ENCODE data around the gene FAF1.
"Not testable (repeated sequence)": the region's sequence is repeated elsewhere in the genome, so short reads cannot be mapped to it uniquely, and the experiment has no call there.

Gene FAF1

DNA sequence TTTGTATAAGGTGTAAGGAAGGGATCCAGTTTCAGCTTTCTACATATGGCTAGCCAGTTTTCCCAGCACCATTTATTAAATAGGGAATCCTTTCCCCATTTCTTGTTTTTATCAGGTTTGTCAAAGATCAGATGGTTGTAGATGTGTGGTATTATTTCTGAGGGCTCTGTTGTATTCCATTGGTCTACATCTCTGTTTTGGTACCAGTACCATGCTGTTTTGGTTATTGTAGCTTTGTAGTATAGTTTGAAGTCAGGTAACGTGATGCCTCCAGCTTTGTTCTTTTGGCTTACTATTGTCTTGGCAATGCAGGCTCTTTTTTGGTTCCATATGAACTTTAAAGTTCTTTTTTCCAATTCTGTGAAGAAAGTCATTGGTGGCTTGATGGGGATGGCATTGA is 54.0 kb downstream of the FAF1 start:
- not testable (repeated sequence) for H3K27me3 ChIP-seq (ENCODE audit: control insufficient read depth, insufficient read depth, low read length); H3K4me1 ChIP-seq (ENCODE audit: control insufficient read depth, insufficient read depth, low read length); H3K27ac ChIP-seq (ENCODE audit: low read depth, low read length); H3K9me3 ChIP-seq (ENCODE audit: control insufficient read depth, insufficient read depth, low read length); H3K36me3 ChIP-seq (ENCODE audit: control insufficient read depth, insufficient read depth, low read length); H3K4me3 ChIP-seq (ENCODE audit: low read depth, low read length); H3K9ac ChIP-seq (ENCODE audit: low read depth, low read length)

DNA sequence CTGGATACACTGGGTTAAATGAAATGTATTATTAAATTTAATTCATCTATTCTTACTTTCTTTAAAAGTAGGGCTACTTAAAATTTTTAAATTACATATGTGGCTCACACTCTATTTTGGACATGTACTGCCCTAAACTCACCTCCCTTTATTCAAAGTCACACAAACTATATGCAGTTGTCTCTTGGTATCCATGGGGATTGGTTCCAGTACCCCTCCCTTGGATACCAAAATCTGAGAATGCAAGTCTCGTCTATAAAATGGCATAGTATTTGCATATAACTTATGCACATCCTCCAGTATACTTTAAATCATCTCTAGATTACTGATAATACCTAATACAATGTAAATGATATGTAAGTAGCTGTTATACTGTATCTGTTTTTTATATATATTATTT is 57.6 kb downstream of the FAF1 start:
- H3K36me3 ChIP-seq (ENCODE audit: control insufficient read depth, insufficient read depth, low read length), result no peaks in the 10 kb centered on the region
- H3K9ac ChIP-seq (ENCODE audit: low read depth, low read length), result no peak overlapping the region
- H3K27me3 ChIP-seq (ENCODE audit: control insufficient read depth, insufficient read depth, low read length), result no peaks in the 10 kb centered on the region
- no peaks in the 10 kb centered on the region for H3K4me1 ChIP-seq (ENCODE audit: control insufficient read depth, insufficient read depth, low read length)
- no peak overlapping the region for H3K4me3 ChIP-seq (ENCODE audit: low read depth, low read length)
- no peak overlapping the region for H3K27ac ChIP-seq (ENCODE audit: low read depth, low read length)
- no peaks in the 10 kb centered on the region for H3K9me3 ChIP-seq (ENCODE audit: control insufficient read depth, insufficient read depth, low read length)

DNA sequence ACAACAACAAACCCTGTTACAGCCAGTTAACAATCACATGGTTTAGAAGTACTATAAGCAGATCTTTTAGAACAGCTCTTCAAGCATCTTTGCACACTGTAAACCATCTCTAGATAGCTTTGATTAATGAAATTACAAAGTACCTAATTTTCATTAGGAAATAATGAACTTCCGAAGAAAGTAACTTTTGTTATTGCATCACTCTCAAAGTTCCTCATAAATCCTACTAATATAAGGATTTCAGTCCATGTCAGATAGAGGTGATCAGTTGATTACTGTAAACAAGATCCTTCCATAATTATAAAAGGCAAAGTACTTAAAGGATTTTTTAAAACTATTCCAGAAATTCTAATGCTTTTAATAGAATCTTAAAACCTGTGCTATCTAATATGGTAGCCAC is 58.2 kb downstream of the FAF1 start:
- no peak overlapping the region for H3K9ac ChIP-seq (ENCODE audit: low read depth, low read length)
- no peaks in the 10 kb centered on the region for H3K4me1 ChIP-seq (ENCODE audit: control insufficient read depth, insufficient read depth, low read length)
- H3K4me3 ChIP-seq (ENCODE audit: low read depth, low read length), result no peak overlapping the region

DNA sequence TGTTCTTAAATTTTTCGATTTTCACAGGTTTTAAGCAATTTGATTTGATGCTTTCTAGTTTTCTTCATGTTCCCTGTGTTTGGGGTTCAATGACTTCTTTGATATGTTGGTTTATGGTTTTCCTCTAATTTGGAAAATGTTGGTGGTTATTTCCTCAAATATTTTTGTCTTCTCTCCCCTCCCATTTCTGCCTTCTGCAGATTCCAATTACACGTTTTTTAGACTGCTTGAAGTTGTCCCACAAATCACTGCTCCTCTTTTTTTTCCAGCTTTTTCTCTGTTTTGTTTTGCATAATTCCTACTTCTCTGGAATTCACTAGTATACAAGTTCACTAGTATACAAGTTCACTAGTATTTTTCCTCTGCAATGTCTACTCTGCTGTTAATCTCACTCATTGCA is 61.3 kb downstream of the FAF1 start:
- Histone ChIP-seq H3K4me3 (ENCODE audit: low read depth, low read length) (no peak overlapping the region), H3K36me3 (ENCODE audit: control insufficient read depth, insufficient read depth, low read length) (no peaks in the 10 kb centered on the region), H3K9me3 (ENCODE audit: control insufficient read depth, insufficient read depth, low read length) (no peaks in the 10 kb centered on the region; the same call in 1 of the 2 replicates), H3K9ac (ENCODE audit: low read depth, low read length) (no peak overlapping the region), H3K4me1 (ENCODE audit: control insufficient read depth, insufficient read depth, low read length) (no peaks in the 10 kb centered on the region), H3K27me3 (ENCODE audit: control insufficient read depth, insufficient read depth, low read length) (no peaks in the 10 kb centered on the region), H3K27ac (ENCODE audit: low read depth, low read length) (no peak overlapping the region)

More for the DNA sequence above, 58.2 kb downstream of the FAF1 start:
- no peaks in the 10 kb centered on the region for H3K27me3 ChIP-seq (ENCODE audit: control insufficient read depth, insufficient read depth, low read length)
- H3K9me3 ChIP-seq (ENCODE audit: control insufficient read depth, insufficient read depth, low read length), result no peaks in the 10 kb centered on the region
- no peaks in the 10 kb centered on the region for H3K36me3 ChIP-seq (ENCODE audit: control insufficient read depth, insufficient read depth, low read length)
- no peak overlapping the region for H3K27ac ChIP-seq (ENCODE audit: low read depth, low read length)

DNA sequence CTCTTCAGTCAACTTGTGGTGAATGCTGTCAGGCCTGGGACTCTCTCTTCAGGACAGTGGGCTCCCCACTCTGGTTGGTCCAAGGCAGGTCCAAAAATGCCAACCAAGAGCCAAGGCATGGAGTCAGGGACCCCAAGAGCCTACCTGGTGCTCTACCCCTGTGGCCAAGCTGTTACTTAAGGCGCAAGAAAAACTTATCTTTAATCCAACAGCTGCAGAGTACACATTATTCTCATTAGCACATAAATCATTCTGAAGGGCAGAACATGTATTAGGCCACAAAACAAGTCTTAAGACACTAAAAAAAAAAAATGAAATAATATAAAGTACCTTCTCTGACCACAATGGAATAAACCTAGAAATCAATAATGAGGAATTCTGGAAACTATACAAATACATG is 65.7 kb downstream of the FAF1 start:
- Histone ChIP-seq H3K27ac (ENCODE audit: low read depth, low read length) (no peak overlapping the region), H3K27me3 (ENCODE audit: control insufficient read depth, insufficient read depth, low read length) (no peaks in the 10 kb centered on the region), H3K4me3 (ENCODE audit: low read depth, low read length) (no peak overlapping the region), H3K36me3 (ENCODE audit: control insufficient read depth, insufficient read depth, low read length) (no peaks in the 10 kb centered on the region), H3K9me3 (ENCODE audit: control insufficient read depth, insufficient read depth, low read length) (peaks cover 18% of the 10 kb centered on the region), H3K4me1 (ENCODE audit: control insufficient read depth, insufficient read depth, low read length) (no peaks in the 10 kb centered on the region), H3K9ac (ENCODE audit: low read depth, low read length) (no peak overlapping the region)

DNA sequence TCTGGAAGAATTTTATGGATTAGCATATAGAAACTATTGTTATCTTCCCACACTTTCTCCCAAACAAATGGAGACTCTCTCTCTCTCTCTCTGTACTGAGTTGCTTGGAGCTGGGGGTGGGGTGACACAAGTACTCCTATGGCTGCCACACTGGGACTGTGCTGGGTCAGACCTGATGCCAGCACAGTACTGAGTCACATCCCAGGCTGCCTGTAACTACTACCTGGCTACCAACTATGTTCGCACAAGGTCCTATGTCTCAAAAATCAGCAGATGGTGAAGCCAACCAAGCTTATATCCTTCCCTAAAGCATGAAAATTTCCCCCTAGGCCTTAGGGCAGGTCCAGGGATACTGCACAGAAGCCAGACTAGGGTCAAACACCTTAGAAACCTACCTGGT is 66.6 kb downstream of the FAF1 start:
- H3K36me3 ChIP-seq (ENCODE audit: control insufficient read depth, insufficient read depth, low read length), result no peaks in the 10 kb centered on the region
- no peak overlapping the region for H3K4me3 ChIP-seq (ENCODE audit: low read depth, low read length)
- H3K9me3 ChIP-seq (ENCODE audit: control insufficient read depth, insufficient read depth, low read length), result peaks cover 18% of the 10 kb centered on the region
- no peaks in the 10 kb centered on the region for H3K4me1 ChIP-seq (ENCODE audit: control insufficient read depth, insufficient read depth, low read length)
- H3K27me3 ChIP-seq (ENCODE audit: control insufficient read depth, insufficient read depth, low read length), result no peaks in the 10 kb centered on the region
- H3K9ac ChIP-seq (ENCODE audit: low read depth, low read length), result no peak overlapping the region
- H3K27ac ChIP-seq (ENCODE audit: low read depth, low read length), result no peak overlapping the region

DNA sequence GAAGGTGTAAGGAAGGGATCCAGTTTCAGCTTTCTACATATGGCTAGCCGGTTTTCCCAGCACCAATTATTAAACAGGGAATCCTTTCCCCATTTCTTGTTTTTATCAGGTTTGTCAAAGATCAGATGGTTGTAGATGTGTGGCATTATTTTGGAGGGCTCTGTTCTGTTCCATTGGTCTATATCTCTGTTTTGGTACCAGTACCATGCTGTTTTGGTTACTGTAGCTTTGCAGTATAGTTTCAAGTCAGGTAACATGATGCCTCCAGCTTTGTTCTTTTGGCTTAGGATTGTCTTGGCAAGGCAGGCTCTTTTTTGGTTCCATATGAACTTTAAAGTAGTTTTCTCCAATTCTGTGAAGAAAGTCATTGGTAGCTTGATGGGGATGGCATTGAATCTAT is 72.5 kb downstream of the FAF1 start:
- H3K9ac ChIP-seq (ENCODE audit: low read depth, low read length); H3K9me3 ChIP-seq (ENCODE audit: control insufficient read depth, insufficient read depth, low read length); H3K36me3 ChIP-seq (ENCODE audit: control insufficient read depth, insufficient read depth, low read length); H3K27me3 ChIP-seq (ENCODE audit: control insufficient read depth, insufficient read depth, low read length); H3K4me1 ChIP-seq (ENCODE audit: control insufficient read depth, insufficient read depth, low read length); H3K27ac ChIP-seq (ENCODE audit: low read depth, low read length); H3K4me3 ChIP-seq (ENCODE audit: low read depth, low read length): not testable (repeated sequence)

DNA sequence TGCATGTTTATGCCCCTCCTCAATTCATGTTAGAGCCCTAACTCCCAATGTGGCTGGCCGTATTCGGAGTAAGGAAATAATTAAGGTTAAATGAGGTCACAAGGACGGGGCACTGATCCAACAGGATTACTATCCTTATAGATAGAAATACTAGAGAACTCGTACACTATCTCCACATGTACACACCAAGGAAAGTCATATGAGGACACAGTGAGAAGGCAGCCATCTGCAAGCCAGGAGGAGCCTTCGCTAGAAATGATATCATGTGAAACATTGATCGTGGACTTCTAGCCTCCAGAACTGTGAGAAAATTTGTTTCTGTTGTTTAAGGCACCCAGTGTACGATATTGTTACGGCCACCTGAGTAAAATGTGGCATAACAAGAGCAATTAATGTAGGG is 79.7 kb downstream of the FAF1 start:
- H3K9ac ChIP-seq (ENCODE audit: low read depth, low read length), result no peak overlapping the region
- no peaks in the 10 kb centered on the region for H3K36me3 ChIP-seq (ENCODE audit: control insufficient read depth, insufficient read depth, low read length)
- no peaks in the 10 kb centered on the region for H3K27me3 ChIP-seq (ENCODE audit: control insufficient read depth, insufficient read depth, low read length)
- H3K4me1 ChIP-seq (ENCODE audit: control insufficient read depth, insufficient read depth, low read length), result no peaks in the 10 kb centered on the region
- H3K4me3 ChIP-seq (ENCODE audit: low read depth, low read length), result no peak overlapping the region
- no peaks in the 10 kb centered on the region for H3K9me3 ChIP-seq (ENCODE audit: control insufficient read depth, insufficient read depth, low read length)
- H3K27ac ChIP-seq (ENCODE audit: low read depth, low read length), result no peak overlapping the region

DNA sequence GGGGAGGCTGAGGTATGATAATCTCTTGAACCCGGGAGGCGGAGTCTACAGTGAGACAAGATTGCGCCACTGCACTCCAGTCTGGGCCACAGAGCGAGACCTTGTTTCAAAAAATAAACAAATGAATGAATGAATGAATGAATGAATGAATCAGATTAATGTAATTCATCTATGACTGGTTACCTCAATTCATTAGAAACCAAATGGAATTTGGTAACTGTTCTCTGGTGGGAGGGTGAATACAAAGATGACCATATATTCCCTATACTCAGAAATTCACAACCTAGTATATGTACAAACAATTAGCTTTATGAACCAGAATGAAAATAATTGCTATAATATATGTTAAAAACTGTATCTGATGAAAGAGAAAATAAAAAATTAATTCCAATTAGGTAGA is 80.9 kb downstream of the FAF1 start:
- Histone ChIP-seq H3K4me3 (ENCODE audit: low read depth, low read length) (no peak overlapping the region), H3K27me3 (ENCODE audit: control insufficient read depth, insufficient read depth, low read length) (no peaks in the 10 kb centered on the region), H3K9me3 (ENCODE audit: control insufficient read depth, insufficient read depth, low read length) (no peaks in the 10 kb centered on the region), H3K27ac (ENCODE audit: low read depth, low read length) (no peak overlapping the region), H3K4me1 (ENCODE audit: control insufficient read depth, insufficient read depth, low read length) (no peaks in the 10 kb centered on the region), H3K36me3 (ENCODE audit: control insufficient read depth, insufficient read depth, low read length) (no peaks in the 10 kb centered on the region), H3K9ac (ENCODE audit: low read depth, low read length) (no peak overlapping the region)

DNA sequence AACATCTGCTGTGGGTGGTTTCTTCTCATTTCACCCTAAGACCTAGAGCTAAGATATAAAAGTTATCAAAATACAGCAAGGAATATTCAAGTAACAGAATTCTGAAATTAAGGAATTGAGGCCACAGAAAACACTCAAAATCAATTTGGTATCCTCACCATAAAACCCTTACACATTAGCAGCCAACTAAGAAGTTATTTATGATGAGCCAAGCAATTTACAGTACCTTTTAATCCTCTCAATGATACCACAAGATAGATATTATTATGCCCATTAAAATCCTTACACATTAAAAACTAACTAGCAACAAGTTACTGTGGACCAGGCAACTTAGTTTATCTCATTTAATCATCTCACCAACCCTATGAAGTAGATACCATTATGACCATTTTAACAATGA is 81.6 kb downstream of the FAF1 start:
- H3K4me1 ChIP-seq (ENCODE audit: control insufficient read depth, insufficient read depth, low read length), result peaks cover 6% of the 10 kb centered on the region; the same call in 1 of the 2 replicates
- H3K4me3 ChIP-seq (ENCODE audit: low read depth, low read length), result no peak overlapping the region
- no peak overlapping the region for H3K27ac ChIP-seq (ENCODE audit: low read depth, low read length)
- H3K27me3 ChIP-seq (ENCODE audit: control insufficient read depth, insufficient read depth, low read length), result no peaks in the 10 kb centered on the region
- no peak overlapping the region for H3K9ac ChIP-seq (ENCODE audit: low read depth, low read length)
- no peaks in the 10 kb centered on the region for H3K36me3 ChIP-seq (ENCODE audit: control insufficient read depth, insufficient read depth, low read length)
- H3K9me3 ChIP-seq (ENCODE audit: control insufficient read depth, insufficient read depth, low read length), result no peaks in the 10 kb centered on the region

DNA sequence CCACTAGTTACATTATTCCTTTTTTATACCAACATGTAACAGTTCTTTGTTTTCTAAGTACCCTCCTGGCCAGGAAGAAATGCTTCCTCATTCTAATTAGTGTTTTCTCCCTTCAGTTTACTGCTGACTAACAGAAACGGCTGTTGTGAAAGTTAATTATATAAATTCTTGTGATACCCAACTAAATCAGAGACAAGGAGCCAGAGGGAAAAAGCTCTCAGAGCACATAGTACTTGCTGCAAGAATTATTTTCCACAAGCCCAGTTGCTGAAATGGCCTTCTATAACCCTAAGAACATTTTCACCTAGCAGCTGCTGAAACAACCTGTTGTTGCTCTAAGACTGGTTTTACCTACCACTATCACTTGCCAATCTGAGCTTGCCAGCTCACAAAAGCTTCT is 82.4 kb downstream of the FAF1 start:
- H3K27ac ChIP-seq (ENCODE audit: low read depth, low read length), result no peak overlapping the region
- H3K9me3 ChIP-seq (ENCODE audit: control insufficient read depth, insufficient read depth, low read length), result no peaks in the 10 kb centered on the region
- no peak overlapping the region for H3K9ac ChIP-seq (ENCODE audit: low read depth, low read length)
- no peak overlapping the region for H3K4me3 ChIP-seq (ENCODE audit: low read depth, low read length)
- H3K36me3 ChIP-seq (ENCODE audit: control insufficient read depth, insufficient read depth, low read length), result no peaks in the 10 kb centered on the region
- no peaks in the 10 kb centered on the region for H3K27me3 ChIP-seq (ENCODE audit: control insufficient read depth, insufficient read depth, low read length)
- H3K4me1 ChIP-seq (ENCODE audit: control insufficient read depth, insufficient read depth, low read length), result peaks cover 6% of the 10 kb centered on the region; the same call in 1 of the 2 replicates
